ENCODE measurements around the gene TRAPPC2.
"Not testable (repeated sequence)": the region's sequence is repeated elsewhere in the genome, so short reads cannot be mapped to it uniquely, and the experiment has no call there.

Gene TRAPPC2

DNA sequence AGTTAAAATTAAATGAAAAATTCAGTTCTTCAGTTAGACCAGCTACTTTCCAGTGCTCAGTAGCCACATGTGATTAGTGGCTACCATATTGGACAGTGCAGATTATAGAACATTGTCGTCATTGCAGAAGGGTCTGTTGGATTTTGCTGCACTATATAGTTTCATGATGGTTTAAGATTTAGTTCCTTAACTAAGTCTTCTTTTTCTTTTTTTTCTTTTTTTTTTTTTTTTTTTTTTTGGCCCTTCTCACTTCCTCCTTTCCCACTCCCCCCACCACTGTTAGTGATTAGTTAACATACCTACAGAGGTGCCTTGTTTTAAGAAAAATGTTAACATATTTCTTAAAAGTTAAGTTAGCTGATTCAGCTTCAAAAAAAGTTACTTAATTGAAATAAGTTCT is 36.4 kb downstream of the TRAPPC2 start:
- DNase-seq (ENCODE audit: low read depth): no peak

DNA sequence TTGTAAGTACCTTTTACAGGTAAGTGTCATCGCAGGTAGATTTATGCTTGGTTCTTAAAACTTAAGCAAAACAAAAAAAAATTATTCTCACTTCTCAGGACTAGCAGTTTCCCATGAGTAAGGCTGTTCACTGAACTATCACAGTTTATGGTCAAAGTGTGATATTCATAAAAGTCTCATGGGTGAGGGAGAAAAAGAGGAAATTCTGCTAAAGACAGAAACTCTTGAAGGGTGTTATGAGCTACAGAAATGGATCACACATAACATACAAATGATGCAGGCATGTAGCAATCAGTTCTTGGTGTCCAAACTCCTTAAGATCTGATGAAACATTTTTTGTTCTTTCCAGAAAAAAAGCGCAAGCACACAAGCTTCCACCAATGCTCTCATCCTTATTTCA is 37.0 kb downstream of the TRAPPC2 start:
- DNase-seq (ENCODE audit: low read depth): no peak

DNA sequence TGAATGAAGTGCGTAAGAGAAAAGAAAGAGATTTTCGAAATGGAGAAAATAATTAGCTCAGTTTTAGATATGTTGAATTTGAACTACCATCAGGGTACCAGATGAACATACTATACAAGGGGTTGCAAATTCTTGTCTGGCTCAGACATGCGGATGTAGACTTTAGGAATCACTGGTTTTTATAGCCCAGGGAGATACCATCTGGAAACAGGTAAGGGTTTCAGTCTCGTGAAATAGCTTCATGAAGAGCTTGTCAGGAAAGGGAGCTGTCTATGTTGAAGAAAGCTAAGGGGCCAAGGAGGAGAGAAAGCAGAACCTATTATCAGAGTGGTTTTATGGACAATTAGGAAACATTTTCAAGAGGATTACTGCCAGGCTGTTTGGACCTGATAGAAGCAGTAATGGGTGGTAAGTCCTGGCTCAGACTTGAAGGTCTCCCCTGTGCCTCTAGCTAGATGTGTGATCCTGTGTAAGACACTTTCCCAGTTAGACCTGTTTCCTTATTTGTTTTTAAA is 38.8 kb downstream of the TRAPPC2 start:
- no peak for DNase-seq (ENCODE audit: low read depth)

DNA sequence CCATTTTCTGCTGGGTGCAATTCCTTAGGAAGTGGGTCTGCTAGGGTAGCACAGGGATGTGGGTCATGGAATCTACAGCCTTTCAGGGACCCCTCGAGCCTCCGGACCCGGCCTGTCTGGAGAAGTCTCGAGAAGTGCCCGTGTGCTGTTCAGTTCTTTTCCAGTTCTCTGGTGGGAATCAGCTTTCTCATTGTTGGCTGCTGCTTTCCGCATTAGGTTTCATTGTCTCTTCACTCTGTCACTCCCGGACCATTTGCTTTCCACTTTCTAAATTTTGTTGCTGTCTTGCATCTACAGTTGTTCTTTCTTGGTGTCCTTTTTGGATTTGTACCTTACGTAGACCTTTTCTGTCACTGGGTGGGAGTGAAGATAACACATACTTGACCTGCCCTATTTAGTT is 39.4 kb downstream of the TRAPPC2 start:
- no peak for DNase-seq (ENCODE audit: low read depth)

DNA sequence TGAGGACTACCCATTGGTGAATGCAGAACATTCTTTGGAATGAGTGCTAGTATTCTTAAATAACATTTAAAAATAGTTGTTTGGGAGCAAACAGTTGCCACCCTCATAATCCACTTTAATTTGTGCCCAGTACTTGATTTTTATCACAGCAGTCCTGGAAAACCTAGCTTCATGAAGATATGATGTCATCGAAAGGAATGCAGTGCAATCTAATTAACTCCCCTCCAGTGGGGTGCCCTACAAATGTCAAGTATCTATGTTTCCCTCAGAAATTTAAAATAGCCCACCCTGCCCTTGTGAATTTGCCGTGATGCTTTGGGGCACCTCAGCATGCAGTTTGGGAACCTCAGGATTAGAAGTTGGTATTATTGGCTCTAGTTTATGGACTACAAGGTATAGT is 40.1 kb downstream of the TRAPPC2 start:
- DNase-seq (ENCODE audit: low read depth): no peak

DNA sequence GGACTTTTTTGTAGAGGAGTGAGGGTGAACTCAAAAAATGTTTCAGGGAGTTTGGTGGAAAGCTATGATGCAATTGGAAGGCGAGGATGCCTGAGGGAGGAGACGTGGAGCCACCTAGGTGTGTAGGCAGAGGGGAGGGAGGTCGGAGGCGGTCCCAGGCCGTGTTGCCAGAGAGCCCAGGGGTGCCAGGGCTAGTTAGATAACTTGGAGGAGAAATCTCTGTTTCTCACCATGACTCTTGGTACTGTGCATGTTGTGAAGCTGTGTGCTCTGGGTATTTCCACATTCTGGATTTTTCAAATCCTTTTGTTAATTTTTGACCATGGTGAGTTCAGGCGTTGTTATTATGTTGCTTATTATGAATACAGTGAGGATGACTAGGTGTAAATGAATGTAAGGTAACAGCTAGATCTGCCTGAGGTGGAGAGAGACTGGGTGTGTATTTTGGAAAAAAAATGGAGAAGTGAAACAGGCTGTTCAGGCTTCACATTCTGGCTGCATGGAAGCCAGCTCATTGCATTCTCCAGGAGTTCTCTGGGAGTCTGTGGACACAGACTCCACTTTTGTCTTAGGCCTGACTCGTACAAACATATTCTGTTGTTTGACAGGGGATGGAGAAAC is 41.0 kb downstream of the TRAPPC2 start:
- no peak for DNase-seq (ENCODE audit: low read depth)

DNA sequence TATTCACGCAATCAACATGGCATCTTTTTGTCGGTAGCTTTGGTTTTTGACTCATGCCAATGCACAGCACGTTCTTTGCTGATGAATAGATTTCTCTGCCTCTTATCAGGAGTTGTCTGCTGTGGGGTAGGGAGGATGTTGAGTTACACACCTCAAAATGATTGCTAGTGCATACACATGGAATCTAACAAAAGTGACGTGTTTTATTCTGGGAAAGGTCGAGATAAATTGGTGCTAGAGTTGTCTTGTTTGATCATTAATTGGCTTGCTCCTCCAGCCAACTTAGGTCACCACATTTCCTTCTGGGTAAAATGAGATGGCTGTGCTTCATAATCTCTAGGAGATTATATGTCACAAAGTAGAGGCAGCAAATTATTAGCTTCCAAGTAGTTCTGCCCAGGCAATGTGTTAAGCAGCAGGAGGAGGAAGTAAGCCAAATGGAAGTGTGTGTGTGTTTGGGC is 41.6 kb downstream of the TRAPPC2 start:
- DNase-seq (ENCODE audit: low read depth): no peak

DNA sequence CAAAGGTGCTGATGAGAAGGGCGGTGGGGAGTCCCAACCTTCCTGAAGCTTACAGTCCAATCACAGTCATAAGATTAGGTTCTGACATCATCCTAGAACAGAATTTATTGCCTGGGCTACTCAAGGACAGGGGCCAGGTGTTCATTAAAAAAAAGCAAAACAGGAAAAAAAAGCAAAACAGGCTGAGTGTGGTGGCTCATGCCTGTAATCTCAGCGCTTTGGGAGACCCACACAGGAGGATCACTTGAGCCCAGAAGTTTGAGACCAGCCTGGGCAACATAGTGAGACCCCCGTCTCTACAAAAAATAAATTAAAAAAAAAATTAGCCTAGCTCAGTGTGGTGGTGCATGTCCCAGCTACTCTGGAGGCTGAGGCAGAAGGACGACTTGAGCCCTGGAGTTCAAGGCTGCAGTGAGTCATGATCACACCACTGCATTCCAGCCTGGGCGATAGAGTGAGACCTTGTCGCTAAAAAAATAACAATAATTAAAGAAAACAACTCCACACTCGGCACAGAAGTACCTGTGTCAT is 42.5 kb downstream of the TRAPPC2 start:
- DNase-seq (ENCODE audit: low read depth): no peak

DNA sequence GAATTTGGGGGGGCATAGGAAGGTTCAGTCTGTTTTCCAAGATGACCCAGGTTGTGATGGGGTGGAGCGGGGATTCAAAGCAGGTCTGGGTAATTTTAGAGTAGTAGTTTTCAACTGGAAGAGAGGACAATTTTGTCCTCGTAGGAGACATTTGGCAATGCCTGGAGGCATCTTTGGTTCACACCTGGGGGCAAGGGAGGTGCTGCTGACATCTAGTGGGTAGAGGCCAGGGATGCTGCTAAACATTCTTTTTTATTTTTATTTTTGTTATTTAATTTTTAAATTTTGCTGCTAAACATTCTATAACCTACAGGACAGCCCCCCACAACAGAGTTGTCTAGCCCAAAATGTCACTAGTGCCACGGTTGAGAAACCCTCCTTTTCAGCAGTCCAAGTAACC is 43.6 kb downstream of the TRAPPC2 start:
- no peak for DNase-seq (ENCODE audit: low read depth)

DNA sequence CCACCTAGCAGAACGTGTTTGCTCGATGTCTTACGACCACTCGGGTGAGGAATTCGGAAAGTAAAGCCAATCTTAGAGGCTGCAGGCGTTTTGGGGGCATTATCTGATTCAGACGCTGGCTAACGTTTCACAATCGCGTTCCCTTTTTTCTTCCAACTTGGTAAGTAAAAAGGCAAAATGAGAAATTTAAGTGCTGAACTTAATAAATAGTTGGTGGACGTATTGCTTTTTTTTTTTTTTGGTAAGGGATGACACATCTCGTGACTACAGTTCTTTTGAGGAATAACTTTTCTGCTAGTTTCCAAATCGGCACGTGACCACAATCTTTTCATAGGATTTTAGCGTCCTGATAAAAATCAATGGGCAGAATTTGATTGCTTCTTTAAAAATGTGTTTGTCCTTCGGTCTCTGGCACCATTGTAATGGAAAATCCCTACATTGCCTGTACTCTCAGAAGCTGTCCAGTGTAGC is 44.6 kb downstream of the TRAPPC2 start:
- DNase-seq (ENCODE audit: low read depth): no peak

DNA sequence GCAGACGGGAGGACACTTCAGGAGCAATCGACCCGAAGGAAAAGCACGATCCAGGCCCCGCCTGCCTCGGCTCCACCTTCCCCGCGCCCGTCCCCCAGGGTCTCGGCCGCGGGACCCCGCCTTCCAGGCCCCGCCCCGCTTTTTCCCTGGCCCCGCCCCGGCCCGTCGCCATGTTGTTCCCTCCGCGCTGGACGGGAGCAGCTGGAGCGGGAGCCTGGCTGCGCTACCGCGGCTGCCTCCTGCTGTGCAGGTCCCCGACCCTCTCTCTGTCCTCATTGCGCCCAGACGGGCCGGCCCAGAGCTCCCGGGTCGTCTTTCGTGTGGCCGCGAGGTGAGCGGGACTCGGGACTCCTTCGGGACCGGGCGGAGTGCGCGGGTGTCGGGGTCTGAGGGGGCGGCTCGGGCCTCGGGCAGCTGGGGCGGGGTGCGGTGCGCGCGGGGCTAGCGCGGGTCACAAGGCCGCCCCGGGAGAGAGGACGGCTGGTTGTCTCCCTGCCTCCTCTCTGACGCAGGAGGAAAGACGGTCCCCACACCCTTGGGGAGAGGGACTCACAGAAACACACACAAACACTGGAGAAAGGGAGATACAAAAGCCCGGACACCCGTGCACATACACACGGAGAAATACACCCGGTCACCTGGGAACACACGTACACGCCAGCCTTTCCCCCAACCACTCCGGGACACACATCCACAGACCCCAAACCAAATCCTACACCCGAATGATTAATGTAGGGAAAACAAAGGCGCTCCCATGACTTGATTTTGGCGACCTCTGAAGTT is 45.3 kb downstream of the TRAPPC2 start, which contains the start of gene RAB9A:
Gene RAB9A, plus strand, starts transcription at position 171 of the 783 bp plus-strand sequence. CDS start 19,619 bp downstream, outside the sequence.
- DNase-seq (ENCODE audit: low read depth): no peak

DNA sequence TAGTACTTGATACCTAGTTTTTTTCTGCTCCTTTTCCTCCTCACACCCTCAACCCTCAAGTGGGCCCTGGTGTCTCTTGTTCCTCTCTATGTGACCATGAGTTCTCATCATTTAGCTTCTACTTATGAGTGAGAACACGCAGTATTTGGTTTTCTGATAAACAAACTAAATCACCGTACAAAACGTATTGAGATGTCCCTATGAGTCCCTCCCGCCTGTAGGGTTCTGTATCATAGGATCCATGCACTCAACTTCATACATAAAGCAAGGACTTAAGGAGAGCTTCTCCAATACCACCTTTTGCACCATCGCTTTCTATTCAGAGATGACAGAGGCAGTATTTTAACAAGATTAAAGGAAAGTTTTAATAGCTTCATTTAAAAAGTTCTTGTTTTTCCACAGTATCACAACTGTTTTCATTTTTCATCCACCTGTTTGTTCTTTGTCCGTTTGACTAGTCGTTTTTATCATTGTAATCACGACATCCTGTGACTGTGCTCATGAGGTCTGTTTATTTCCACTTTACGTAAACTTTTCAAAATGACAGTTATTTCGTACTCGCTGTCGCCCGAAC is 45.9 kb downstream of the TRAPPC2 start:
- DNase-seq (ENCODE audit: low read depth): no peak

DNA sequence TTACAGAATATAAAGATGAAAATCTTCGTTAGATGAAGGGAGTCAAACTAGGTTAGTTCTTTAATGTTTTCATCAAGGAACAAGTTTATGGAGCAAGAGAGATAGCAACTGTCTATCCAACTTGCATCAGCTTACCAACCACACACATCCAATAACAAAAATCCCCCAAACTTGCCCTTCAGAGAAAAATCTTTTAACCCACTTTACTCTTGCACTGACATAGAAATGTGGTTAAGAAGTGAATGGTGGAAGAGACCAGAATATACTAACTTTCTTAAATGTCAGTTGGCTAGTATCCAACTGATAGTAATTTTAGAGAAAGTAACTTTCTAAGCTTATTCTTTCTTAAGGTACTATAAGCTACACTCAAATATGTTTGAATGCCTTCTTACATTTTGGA is 47.2 kb downstream of the TRAPPC2 start:
- no peak for DNase-seq (ENCODE audit: low read depth)

DNA sequence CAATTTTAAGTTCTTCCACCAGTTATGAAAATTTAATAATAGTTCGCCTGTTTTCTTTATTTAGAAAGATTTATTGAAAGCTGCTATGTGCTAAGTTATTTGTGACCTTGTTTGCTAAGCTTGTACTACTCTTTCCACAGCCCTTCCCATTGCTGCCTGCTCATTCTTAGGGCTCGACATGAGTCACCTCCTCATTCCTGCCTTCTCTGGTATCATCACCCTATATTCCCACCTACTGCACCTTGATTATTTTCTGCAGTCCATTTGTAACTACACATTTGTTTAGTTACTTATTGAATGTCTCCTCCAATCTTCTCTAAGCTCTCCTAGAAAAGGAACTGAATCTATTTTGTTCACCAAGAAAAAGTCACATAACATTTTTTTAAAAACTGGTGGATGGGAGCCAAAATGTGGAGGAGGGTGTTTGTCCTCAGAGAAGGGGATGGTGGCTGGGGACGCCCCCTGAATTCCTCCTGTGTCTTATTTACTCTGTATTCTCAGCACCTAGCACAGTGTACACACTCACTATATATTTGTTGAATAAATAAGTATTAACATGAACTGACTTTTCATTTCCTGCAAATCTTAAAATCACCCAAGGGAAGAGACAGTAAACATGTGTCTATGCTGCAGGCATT is 49.2 kb downstream of the TRAPPC2 start:
- no peak for DNase-seq (ENCODE audit: low read depth)

DNA sequence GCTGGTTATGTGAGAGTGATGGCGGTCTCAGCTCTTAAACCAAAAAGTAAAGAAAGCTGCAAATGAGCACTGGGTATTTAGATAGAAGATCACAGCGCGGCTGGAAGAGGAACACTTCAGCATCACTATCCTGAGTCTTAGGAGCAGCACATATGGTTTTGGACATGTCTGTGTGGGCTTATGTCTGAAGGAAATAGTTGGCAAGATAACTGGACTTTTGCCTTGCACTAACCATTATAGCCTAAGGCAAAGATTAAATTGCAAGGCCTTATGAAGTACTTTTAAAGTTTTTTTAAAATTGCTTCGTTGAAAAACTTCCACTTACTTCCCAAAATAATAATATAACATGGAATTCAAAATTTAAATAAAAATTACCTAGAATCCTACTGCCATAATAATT is 50.1 kb downstream of the TRAPPC2 start:
- DNase-seq (ENCODE audit: low read depth): no peak

DNA sequence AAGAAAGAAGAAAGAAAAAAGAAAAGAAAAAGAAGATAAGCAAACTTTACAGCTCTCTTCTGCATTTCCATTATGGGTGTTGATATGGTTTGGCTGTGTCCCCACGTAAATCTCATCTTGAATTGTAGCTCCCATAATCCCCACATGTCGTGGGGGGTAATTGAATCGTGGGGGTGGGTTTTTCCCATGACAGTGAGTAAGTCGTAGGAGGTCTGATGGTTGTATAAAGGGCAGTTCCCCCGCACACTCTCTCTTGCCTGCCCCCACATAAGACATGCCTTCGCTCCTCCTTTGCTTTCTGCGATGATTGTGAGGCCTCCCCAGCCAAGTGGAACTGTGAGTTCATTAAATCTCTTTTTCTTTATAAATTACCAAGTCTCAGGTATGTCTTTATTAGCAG is 52.8 kb downstream of the TRAPPC2 start:
- no peak for DNase-seq (ENCODE audit: low read depth)

DNA sequence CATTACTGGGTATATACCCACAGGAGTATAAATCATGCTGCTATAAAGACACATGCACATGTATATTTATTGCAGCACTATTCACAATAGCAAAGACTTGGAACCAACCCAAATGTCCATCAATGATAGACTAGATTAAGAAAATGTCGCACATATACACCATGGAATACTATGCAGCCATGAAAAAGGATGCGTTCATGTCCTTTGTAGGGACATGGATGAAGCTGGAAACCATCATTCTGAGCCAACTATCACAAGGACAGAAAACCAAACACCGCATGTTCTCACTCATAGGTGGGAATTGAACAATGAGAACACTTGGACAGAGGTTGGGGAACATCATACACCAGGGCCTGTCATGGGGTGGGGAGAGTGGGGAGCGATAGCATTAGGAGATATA is 54.7 kb downstream of the TRAPPC2 start:
- DNase-seq (ENCODE audit: low read depth): not testable (repeated sequence)

DNA sequence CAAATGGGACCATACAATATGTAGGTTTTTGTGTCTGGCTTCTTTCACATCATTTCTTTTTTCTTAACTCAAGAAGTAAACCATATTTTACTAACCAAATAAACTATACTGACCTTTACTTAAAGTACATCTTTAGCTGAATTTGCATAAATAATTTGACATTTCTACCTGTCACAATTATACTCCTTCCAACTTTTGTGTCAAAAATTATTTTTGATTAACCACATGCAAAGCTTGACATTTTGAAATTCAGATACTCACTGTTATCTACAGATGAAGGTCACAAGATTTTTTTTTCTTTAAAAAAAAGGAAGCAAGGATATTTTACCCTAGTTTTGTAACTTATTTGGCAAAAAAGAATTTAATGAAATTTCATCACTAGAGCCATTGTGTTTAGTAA is 57.5 kb downstream of the TRAPPC2 start:
- DNase-seq (ENCODE audit: low read depth): no peak

DNA sequence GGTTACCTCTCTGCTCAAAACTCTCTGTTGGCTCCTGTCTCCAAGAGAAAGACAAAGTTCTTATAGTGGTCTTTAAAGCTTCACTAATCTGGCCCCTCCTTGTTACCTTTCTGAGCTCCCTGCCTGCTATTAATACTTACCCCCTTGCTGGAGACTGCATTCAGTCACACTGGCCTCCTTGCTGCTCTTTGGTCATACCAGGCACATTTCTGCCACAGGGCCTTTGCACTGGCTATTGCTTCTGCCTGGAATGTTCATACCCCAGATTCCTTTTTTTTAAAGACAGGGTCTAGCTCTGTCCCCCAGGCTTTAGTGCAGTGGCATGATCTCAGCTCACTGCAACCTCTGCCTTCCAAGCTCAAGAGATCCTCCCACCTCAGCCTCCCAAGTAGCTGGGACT is 61.4 kb downstream of the TRAPPC2 start:
- no peak for DNase-seq (ENCODE audit: low read depth)

DNA sequence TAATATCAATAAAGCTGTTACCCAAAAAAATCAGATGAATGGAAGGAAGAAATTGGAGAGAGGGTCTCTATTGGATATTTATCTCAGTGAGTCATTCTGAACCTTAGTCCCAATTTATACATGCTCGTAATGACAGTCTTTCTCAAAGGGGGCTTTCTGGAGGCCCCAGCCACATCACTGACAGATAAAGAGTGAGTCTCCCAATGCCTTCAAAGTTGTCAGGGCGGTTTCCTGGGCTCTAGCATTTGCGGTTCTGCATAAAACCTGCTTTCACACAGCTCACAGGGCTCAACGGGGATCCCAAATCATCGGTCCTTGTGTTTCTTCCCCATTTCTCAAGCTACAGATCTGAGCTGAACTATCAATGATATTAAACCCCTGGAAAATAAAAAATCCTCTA is 64.2 kb downstream of the TRAPPC2 start:
- no peak for DNase-seq (ENCODE audit: low read depth)

DNA sequence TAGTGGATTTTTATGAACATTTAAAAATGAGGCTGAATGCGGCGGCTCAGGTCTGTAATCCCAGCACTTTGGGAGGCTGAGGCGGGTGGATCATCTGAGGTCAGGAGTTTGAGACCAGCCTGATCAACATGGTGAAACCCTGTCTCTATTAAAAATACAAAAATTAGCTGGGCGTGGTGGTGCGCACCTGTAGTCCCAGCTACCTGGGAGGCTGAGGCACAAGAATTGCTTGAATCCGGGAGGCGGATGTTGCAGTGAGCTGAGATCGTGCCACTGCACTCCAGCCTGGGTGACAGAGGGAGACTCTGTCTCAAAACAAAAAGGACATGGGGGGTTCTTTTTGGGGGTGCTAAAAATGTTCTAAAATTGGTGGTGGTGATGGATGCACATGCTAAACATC is 64.7 kb downstream of the TRAPPC2 start:
- DNase-seq (ENCODE audit: low read depth): not testable (repeated sequence)

DNA sequence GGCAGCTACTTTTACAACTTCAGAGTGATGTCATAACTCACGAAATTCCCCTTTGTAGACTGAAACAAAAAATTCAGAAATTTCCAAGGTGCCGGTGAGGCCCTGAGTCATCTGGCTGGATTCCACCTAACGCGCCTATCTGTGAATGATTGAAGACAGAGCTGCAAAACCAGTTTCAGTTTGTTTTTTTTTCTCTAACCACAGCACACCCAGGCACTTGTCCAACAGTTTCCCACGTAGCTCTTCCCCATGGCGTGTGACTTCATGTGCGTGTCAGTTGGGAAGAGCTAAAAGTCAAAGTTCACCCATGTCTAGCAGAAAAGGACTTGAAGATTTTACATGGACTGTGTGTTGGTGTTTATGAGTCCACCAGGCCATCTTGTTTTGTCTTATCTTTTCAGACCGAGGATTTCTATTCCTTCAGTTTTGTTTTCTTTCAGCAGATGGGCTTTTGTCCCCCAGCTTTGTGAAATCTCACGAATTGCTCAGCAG is 65.1 kb downstream of the TRAPPC2 start:
- DNase-seq (ENCODE audit: low read depth): peak; percentile 94

Data from GM04503 (cell line).